Endothelial cell of hepatic sinusoid (primary cell): ENCODE results near the gene PIGB.
"Not testable (repeated sequence)": the region's sequence is repeated elsewhere in the genome, so short reads cannot be mapped to it uniquely, and the experiment has no call there.

Experiments used
- in situ Hi-C: cut with HindIII; loops from 2 replicates; pipeline ENCODE4 v1.10.0; 2017; ENCODE audit warnings: low sequenced_read_pairs

PIGB gene

GRCh38 chr15:55290528-55291057, 28.4 kb upstream of the PIGB start:
- in situ Hi-C loops: no loop called here

GRCh38 chr15:55297315-55297714, 21.7 kb upstream of the PIGB start:
- in situ Hi-C loops: no loop called here

- in situ Hi-C loops: not testable (repeated sequence)
These were observed 16.2 kb upstream of the PIGB start for GRCh38 chr15:55302801-55303200.

GRCh38 chr15:55319537-55320237, 665 bp downstream of the PIGB start:
- in situ Hi-C loops: no loop called here

GRCh38 chr15:55320238-55320550, 1.2 kb downstream of the PIGB start:
- in situ Hi-C loops: no loop called here

GRCh38 chr15:55320963-55321362, 1.9 kb downstream of the PIGB start:
- in situ Hi-C loops: no loop called here

GRCh38 chr15:55322467-55322866, 3.4 kb downstream of the PIGB start:
- in situ Hi-C loops: no loop called here

GRCh38 chr15:55327387-55327786, 8.4 kb downstream of the PIGB start:
- in situ Hi-C loops: no loop called here

GRCh38 chr15:55334371-55334770, 15.3 kb downstream of the PIGB start:
- in situ Hi-C loops: no loop called here

- in situ Hi-C loops: no loop called here
These were observed 16.0 kb downstream of the PIGB start for GRCh38 chr15:55334997-55335396.

GRCh38 chr15:55337160-55337559, 18.1 kb downstream of the PIGB start:
- in situ Hi-C loops: no loop called here

- in situ Hi-C loops: no loop called here
These were observed 24.1 kb downstream of the PIGB start for GRCh38 chr15:55343168-55343567.

GRCh38 chr15:55344206-55344605, 25.2 kb downstream of the PIGB start:
- in situ Hi-C loops: no loop called here

- in situ Hi-C loops: loop anchor here (5.0 kb wide), 1 partner anchor 69 kb away; no protein-coding TSS in a partner anchor
These were observed 29.3 kb downstream of the PIGB start for GRCh38 chr15:55348281-55348778.

GRCh38 chr15:55349282-55349681, 30.3 kb downstream of the PIGB start:
- in situ Hi-C loops: loop anchor here (5.0 kb wide), 1 partner anchor 68 kb away; no protein-coding TSS in a partner anchor

GRCh38 chr15:55353025-55353424, 34.0 kb downstream of the PIGB start:
- in situ Hi-C loops: no loop called here

GRCh38 chr15:55356985-55357585, 38.1 kb downstream of the PIGB start:
- in situ Hi-C loops: no loop called here

- in situ Hi-C loops: no loop called here
These were observed 38.8 kb downstream of the PIGB start for GRCh38 chr15:55357774-55358173.

- in situ Hi-C loops: no loop called here
These were observed 39.4 kb downstream of the PIGB start for GRCh38 chr15:55358471-55358870.

GRCh38 chr15:55360256-55360655, 41.2 kb downstream of the PIGB start:
- in situ Hi-C loops: no loop called here

- in situ Hi-C loops: no loop called here
These were observed 42.0 kb downstream of the PIGB start for GRCh38 chr15:55361048-55361447.

GRCh38 chr15:55362641-55363040, 43.6 kb downstream of the PIGB start:
- in situ Hi-C loops: no loop called here
